Common myeloid progenitor, CD34-positive (primary cell): Measurements from ENCODE around the gene ROBO1.
"Not testable (repeated sequence)": the region's sequence is repeated elsewhere in the genome, so short reads cannot be mapped to it uniquely, and the experiment has no call there.

Source experiments
- CTCF ChIA-PET: fragments of 350-600 bp; sonication (Branson Sonifier 250); formaldehyde crosslinking; loops from one replicate; lab custom pipeline; 2021; ENCODE audit warnings: antibody characterized with exemption; lab: Charles Lee
- POLR2A ChIA-PET: fragments of 350-600 bp; sonication (Branson Sonifier 250); formaldehyde crosslinking; loops from one replicate; lab custom pipeline; 2021; ENCODE audit warnings: antibody characterized with exemption; lab: Charles Lee
- DNase-seq, 3 donors: peaks; one replicate each; pipeline versions ENCODE4 v3.0.0 to v3.0.0-alpha.2; 2013
- H3K27ac ChIP-seq, 2 experiments: 1 replicate in 1 of 2; 2 replicates in 1 of 2; pipeline ENCODE4 v1.7.0; 2013; ENCODE audit warnings: inconsistent platforms in 2 of 2, low read length in 2 of 2, mild to moderate bottlenecking in 2 of 2, low read depth in 1 of 2, moderate library complexity in 1 of 2; ENCODE audit not compliant: severe bottlenecking in 2 of 2, insufficient read depth in 1 of 2, poor library complexity in 1 of 2
- H3K27me3 ChIP-seq, 5 experiments: replicated peaks in 2 of 5; 1 replicate in 3 of 5; 2 replicates in 2 of 5; pipeline versions ENCODE4 v1.6.1 to v1.7.0; 2013; ENCODE audit warnings: low read length in 4 of 5, mild to moderate bottlenecking in 2 of 5, moderate library complexity in 2 of 5, inconsistent platforms in 1 of 5; ENCODE audit not compliant: insufficient read depth in 5 of 5, control insufficient read depth in 4 of 5
- H3K36me3 ChIP-seq, 4 experiments: 1 replicate in 2 of 4; 2 replicates in 2 of 4; pipeline versions ENCODE4 v1.6.1 to v1.7.0; 2013; ENCODE audit warnings: low read length in 3 of 4, control low read depth in 1 of 4, mild to moderate bottlenecking in 1 of 4; ENCODE audit not compliant: control insufficient read depth in 4 of 4, insufficient read depth in 4 of 4
- H3K4me1 ChIP-seq, 4 experiments: 1 replicate in 3 of 4; 2 replicates in 1 of 4; pipeline versions ENCODE4 v1.6.1 to v1.7.1; 2013; ENCODE audit warnings: low read length in 3 of 4, mild to moderate bottlenecking in 3 of 4, control low read depth in 1 of 4, inconsistent platforms in 1 of 4, moderate library complexity in 1 of 4; ENCODE audit not compliant: control insufficient read depth in 4 of 4, insufficient read depth in 4 of 4; ENCODE audit errors: control extremely low read depth in 1 of 4
- H3K4me3 ChIP-seq, 7 experiments: 1 replicate in 4 of 7; 2 replicates in 3 of 7; pipeline versions ENCODE4 v1.5.1 to v1.7.0; 2013; ENCODE audit warnings: mild to moderate bottlenecking in 7 of 7, low read length in 6 of 7, moderate library complexity in 6 of 7, inconsistent platforms in 2 of 7, low read depth in 2 of 7, control low read depth in 1 of 7; ENCODE audit not compliant: insufficient read depth in 4 of 7, control insufficient read depth in 1 of 7; ENCODE audit errors: extremely low read depth in 1 of 7
- H3K9me3 ChIP-seq, 5 experiments: 1 replicate in 4 of 5; 2 replicates in 1 of 5; pipeline versions ENCODE4 v1.6.1 to v1.7.1; 2013; ENCODE audit warnings: low read length in 4 of 5, mild to moderate bottlenecking in 2 of 5, inconsistent platforms in 1 of 5, low read depth in 1 of 5, moderate library complexity in 1 of 5; ENCODE audit not compliant: control insufficient read depth in 4 of 5, insufficient read depth in 2 of 5; ENCODE audit errors: control extremely low read depth in 1 of 5
- WGBS: methylation state at CpG from one replicate; pipeline ENCODE4 v1.1.5; 2013; ENCODE audit not compliant: insufficient coverage; 5-methylcytosine and 5-hydroxymethylcytosine counted together

Gene ROBO1

DNA sequence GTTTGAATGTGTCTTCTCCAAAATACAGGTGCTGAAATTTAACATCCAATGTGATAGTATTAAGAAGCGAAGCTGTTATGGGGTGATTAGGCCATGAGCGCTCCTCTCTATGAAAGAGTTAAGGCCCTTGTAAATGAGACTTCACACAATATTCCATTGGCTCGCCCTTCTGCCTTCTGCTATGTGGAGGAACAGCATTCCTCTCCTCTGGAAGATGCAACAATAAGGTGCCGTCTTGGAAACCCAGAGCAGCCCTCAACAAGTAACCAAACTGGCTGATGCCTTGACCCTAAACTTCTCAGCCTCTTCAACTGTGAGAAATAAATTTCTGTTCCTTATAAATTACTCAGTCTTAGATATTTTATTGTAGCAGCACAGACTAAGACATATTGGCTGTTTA, 874.6 kb downstream of the ROBO1 start:
- ChIA-PET POLR2A (no interaction called here), CTCF (no interaction called here)
- Histone ChIP-seq H3K9me3 (no peaks in the 10 kb centered on the region), H3K36me3 (no peaks in the 10 kb centered on the region), H3K27ac (no peak overlapping the region), H3K27me3 (no peaks in the 10 kb centered on the region), H3K4me3 (no peak overlapping the region), H3K4me1 (peaks cover 0 to 3% (median 0%) of the 10 kb centered on the region in 4 experiments)
- no peak for DNase-seq
- WGBS, result 100% methylated on average over 3 of the region's 4 CpGs

DNA sequence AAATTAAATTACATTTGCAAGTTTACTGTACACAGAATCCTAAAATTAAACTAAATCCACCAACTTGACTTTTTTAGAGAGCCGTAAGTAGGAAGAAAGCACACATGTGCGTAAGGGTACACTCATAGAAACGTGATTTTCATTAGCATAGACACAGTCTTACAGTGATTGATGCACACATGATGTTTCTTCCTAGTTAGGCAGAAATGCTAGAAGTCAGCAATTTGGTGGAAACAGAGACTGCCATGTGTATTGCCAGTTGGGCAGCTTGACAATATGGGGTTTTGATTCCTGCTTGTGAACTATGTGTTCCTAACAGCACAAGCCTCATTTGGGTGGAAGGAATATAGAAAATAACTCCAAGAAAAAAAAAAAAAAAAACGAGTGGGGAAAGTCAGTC, 878.5 kb downstream of the ROBO1 start:
- Histone ChIP-seq H3K4me3 (no peak overlapping the region), H3K36me3 (no peaks in the 10 kb centered on the region), H3K27ac (no peak overlapping the region), H3K9me3 (no peaks in the 10 kb centered on the region), H3K27me3 (no peaks in the 10 kb centered on the region), H3K4me1 (no peaks in the 10 kb centered on the region)
- ChIA-PET CTCF (no interaction called here), POLR2A (no interaction called here)
- no peak for DNase-seq
- 100% methylated on average over 2 of the region's 4 CpGs for WGBS

DNA sequence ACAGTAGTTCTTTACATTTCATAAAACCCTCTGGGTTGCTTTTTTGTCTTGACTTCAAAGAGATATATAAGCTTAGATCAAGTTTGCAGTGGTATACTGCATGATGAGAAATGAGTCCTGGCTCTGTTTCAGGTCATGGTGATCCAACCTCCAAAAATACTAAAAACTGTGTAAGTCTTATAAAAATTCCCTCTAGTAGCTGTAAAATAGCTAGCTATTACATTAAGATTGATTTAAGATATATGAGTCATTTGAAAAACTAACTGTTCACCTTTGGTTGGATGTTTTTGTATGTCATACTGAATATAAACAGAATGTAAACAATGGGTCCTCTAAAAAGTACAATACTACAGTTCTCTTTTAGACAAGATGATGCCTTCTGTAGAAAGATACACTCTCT, 879.2 kb downstream of the ROBO1 start:
- H3K27me3 ChIP-seq, result no peaks in the 10 kb centered on the region
- no peaks in the 10 kb centered on the region for H3K36me3 ChIP-seq
- H3K9me3 ChIP-seq, result no peaks in the 10 kb centered on the region
- CTCF ChIA-PET, result no interaction called here
- no peak for DNase-seq
- no peak overlapping the region for H3K4me3 ChIP-seq
- no peaks in the 10 kb centered on the region for H3K4me1 ChIP-seq
- POLR2A ChIA-PET, result no interaction called here
- no peak overlapping the region for H3K27ac ChIP-seq

DNA sequence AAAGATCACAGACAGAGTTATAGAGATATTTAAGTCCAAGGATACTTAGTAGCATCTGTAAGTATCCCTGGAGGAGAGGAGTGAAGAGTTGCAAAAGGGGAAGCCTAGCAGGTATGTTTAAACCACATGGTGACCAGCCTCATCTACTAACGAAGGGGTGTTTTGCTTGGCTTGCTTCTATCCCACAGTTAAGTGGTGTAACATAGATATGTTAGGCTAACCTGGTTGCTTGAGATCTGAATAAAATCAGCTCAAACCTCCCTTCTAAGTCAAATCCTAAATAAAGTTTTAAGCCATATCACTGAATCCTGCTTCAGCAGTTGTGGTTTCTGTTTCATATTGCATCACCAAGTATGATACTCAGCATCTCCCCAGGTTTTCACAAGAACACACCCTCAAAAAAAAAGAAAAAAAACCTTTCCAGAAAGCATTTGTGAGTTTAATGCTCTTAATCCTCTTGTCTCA, 880.2 kb downstream of the ROBO1 start:
- Histone ChIP-seq H3K27me3 (no peaks in the 10 kb centered on the region), H3K36me3 (no peaks in the 10 kb centered on the region), H3K27ac (no peak overlapping the region), H3K9me3 (no peaks in the 10 kb centered on the region), H3K4me3 (no peak overlapping the region), H3K4me1 (no peaks in the 10 kb centered on the region)
- ChIA-PET CTCF (no interaction called here), POLR2A (no interaction called here)
- WGBS, result no CpG with 5 or more reads among the region's 1 CpG
- peak in 1 of 3 donors; percentile 1 for DNase-seq

DNA sequence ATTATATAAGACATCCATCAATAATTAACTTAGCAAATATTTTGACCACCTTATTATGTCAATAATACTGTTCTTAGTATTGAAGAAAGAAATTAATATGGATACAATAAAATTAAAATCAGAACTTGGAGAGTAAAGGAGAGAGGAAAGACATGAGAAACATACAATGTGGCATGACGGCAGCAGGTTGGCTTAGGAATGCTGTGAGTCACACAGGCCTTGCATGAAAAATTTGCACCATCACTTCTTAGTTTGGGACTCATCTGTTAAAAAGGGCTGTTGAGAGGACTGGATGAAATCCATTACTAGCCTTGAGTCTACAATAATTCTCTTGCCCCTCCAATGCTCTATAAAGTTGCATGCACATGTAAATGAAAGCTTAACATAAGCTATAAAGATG, 880.8 kb downstream of the ROBO1 start:
- CTCF ChIA-PET, result no interaction called here
- 88% methylated on average over 1 of the region's 1 CpG for WGBS
- Histone ChIP-seq H3K36me3 (no peaks in the 10 kb centered on the region), H3K4me1 (no peaks in the 10 kb centered on the region), H3K9me3 (no peaks in the 10 kb centered on the region), H3K27me3 (no peaks in the 10 kb centered on the region), H3K4me3 (no peak overlapping the region), H3K27ac (no peak overlapping the region)
- no peak for DNase-seq
- POLR2A ChIA-PET, result no interaction called here

DNA sequence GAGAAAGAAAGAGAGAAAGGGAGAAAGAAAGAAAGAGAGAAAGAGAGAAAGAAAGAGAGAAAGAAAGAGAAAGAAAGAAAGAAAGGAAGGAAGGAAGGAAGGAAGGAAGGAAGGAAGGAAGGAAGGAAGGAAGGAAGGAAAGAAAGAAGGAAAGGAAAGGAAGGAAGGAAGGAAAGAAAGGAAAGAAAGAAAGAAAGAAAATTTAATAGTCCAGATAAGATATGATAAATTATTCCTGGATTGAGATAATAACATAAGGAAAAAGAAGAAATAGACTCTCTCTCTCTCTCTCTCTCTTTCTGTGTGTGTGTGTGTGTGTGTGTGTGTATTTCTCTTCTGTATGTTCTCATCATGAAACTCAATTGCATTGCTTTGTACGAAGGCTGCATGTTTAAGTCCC, 883.2 kb downstream of the ROBO1 start:
- POLR2A ChIA-PET, DNase-seq, H3K27ac ChIP-seq, H3K4me1 ChIP-seq, H3K36me3 ChIP-seq, H3K4me3 ChIP-seq, H3K27me3 ChIP-seq, H3K9me3 ChIP-seq, CTCF ChIA-PET: not testable (repeated sequence)
- no CpG with 5 or more reads among the region's 1 CpG for WGBS

DNA sequence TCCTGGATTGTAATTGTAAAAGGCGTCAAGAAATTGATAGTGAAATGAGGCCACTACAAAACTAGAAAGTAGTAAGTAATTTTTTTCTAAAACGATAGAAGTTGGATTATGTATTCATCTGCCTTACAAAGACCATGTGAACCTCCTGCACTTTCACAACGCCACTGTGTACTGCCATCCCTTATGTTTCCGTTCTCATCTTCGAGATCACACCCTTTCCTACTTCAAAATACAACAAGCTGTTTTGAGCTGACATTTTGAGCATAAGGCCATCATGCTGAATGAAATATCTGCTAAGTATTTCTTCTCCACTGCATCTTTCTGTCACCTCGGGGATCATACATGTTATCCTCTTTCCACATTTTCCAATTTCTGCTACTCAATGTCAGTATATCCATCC, 885.5 kb downstream of the ROBO1 start:
- Histone ChIP-seq H3K36me3 (no peaks in the 10 kb centered on the region), H3K4me3 (no peak overlapping the region), H3K9me3 (no peaks in the 10 kb centered on the region), H3K27ac (no peak overlapping the region), H3K4me1 (no peaks in the 10 kb centered on the region), H3K27me3 (no peaks in the 10 kb centered on the region)
- no peak for DNase-seq
- CTCF ChIA-PET, result no interaction called here
- WGBS, result 98% methylated on average over 5 of the region's 6 CpGs
- POLR2A ChIA-PET, result no interaction called here
